HG02840 (cell line): ENCODE measurements around the gene NUMBL.
"Not testable (repeated sequence)": the region's sequence is repeated elsewhere in the genome, so short reads cannot be mapped to it uniquely, and the experiment has no call there.

Source experiments
- ATAC-seq: cut with Tn5 transposase; IDR thresholded peaks from one replicate; pipeline ENCODE4 v1.9.1; 2021; ENCODE audit warnings: mild to moderate bottlenecking, moderate library complexity, moderate number of reproducible peaks; ENCODE audit not compliant: unreplicated experiment, low FRiP score

NUMBL gene

GRCh38 chr19:40668991-40669614, 21.3 kb downstream of the NUMBL start:
- ATAC-seq: no peak

GRCh38 chr19:40667602-40668001, 22.8 kb downstream of the NUMBL start:
- no peak for ATAC-seq

- ATAC-seq: no peak
Observed at GRCh38 chr19:40666803-40667438, 23.5 kb downstream of the NUMBL start.

- ATAC-seq: no peak
Observed at GRCh38 chr19:40663695-40664692, 26.5 kb downstream of the NUMBL start.

- peak; percentile 63 for ATAC-seq
Observed at GRCh38 chr19:40662925-40663694, 27.3 kb downstream of the NUMBL start.

- ATAC-seq: no peak
Observed at GRCh38 chr19:40661616-40662015, 28.8 kb downstream of the NUMBL start.

- ATAC-seq: no peak
Observed at GRCh38 chr19:40659566-40659965, 30.9 kb downstream of the NUMBL start.

- no peak for ATAC-seq
Observed at GRCh38 chr19:40659116-40659515, 31.3 kb downstream of the NUMBL start.

- ATAC-seq: no peak
Observed at GRCh38 chr19:40658031-40658430, 32.4 kb downstream of the NUMBL start.

GRCh38 chr19:40655684-40656083, 34.8 kb downstream of the NUMBL start:
- not testable (repeated sequence) for ATAC-seq

GRCh38 chr19:40652303-40652702, 38.1 kb downstream of the NUMBL start:
- ATAC-seq: not testable (repeated sequence)

GRCh38 chr19:40650749-40651305, 39.6 kb downstream of the NUMBL start:
- ATAC-seq: no peak

- not testable (repeated sequence) for ATAC-seq
Observed at GRCh38 chr19:40649903-40650675, 40.4 kb downstream of the NUMBL start.

- no peak for ATAC-seq
Observed at GRCh38 chr19:40646743-40647254, 43.7 kb downstream of the NUMBL start.

GRCh38 chr19:40642757-40643305, 47.6 kb downstream of the NUMBL start:
- ATAC-seq: no peak

GRCh38 chr19:40642051-40642706, 48.3 kb downstream of the NUMBL start:
- no peak for ATAC-seq

- ATAC-seq: no peak
Observed at GRCh38 chr19:40641281-40641680, 49.2 kb downstream of the NUMBL start.

GRCh38 chr19:40640744-40641143, 49.7 kb downstream of the NUMBL start:
- ATAC-seq: no peak
